GOT3 (cell line): ENCODE measurements around the gene KHDRBS1.
"Not testable (repeated sequence)": the region's sequence is repeated elsewhere in the genome, so short reads cannot be mapped to it uniquely, and the experiment has no call there.

ENCODE experiments used
- DNase-seq: peaks from one replicate; lab custom pipeline; 2025; ENCODE audit warnings: mixed read lengths; lab: John Stamatoyannopoulos, UW

Gene KHDRBS1

DNA sequence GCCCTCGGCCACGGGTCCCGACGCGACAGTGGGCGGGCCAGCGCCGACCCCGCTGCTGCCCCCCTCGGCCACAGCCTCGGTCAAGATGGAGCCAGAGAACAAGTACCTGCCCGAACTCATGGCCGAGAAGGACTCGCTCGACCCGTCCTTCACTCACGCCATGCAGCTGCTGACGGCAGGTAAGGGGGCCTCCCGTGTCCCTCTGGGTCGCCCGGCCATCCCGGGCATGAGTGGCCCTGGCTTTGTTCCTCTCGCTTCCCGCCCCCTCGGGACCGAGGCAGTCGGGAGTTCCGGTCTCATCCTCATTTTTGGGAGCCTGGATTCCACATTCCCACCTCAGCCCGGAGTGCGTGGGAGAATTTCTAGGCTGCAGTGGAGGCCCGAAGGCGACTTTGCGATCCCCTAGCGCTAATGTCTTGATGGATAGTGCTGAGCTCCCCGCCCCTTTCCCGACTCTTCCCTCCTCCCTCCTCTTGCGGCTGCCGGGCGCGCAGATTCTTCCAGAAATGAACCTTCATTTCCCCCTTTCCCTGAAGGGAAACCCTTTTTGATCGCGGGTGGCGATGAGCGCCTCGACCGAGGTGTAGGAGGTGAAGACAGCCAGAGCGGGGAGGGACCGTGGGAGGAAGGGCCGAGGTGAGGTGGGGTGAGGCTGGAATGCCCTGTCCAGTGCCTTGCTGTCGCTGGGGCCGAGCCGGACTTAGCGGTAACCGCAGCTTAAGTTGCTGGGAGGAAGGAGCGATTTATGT, 705 bp downstream of the KHDRBS1 start:
- no peak for DNase-seq

DNA sequence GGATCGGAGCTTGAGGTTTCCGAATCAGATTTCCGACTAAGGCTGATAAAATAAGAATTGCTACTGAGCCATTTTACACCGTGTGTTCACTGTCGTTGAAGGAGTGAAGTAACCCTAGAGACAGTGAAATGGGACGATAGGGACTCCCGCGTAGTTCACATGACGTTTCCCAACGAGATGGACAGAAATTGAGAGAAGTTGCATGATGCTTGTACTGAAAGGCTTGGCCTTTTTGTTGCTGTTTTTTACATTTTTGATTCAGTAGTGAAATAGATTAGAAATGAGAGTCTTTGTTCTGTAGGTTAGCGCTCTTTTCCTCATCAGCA, 1.2 kb downstream of the KHDRBS1 start:
- DNase-seq = no peak

DNA sequence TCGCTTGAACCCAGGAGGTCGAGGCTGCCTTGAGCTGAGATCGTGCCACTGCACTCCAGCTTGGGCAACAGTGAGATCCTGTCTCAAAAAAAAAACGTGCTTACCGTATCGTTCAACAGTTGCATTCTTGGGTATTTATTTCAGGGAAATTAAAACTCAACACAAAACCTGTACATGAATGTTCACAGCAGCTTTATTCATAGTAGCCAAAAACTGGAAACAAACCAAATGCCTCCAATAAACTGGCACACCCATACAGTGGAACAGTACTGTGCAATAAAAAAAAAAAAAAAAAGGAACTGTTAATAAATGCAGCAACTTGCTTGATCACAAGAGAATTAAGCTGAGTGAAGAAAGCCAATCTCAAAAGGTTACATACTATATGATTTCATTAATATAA, 6.7 kb downstream of the KHDRBS1 start:
- DNase-seq = no peak

DNA sequence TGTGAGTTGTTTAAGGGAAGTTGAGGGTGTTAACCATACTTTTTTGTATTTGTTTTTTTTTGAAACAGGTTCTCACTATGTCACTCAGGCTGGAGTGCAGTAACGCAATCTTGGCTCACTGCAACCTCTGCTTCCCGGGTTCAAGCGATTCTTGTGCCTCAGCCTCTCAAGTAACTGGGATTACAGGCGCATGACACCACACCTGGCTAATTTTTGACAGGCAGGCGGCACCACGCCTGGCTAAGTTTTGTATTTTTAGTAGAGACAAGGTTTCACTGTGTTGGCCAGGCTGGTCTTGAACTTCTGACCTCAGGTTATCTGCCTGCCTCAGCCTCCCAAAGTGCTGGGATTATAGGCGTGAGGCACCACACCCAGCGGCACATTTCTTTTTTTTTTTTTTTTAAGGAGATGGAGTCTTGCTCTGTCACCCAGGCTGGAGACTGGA, 7.9 kb downstream of the KHDRBS1 start:
- DNase-seq = not testable (repeated sequence)

DNA sequence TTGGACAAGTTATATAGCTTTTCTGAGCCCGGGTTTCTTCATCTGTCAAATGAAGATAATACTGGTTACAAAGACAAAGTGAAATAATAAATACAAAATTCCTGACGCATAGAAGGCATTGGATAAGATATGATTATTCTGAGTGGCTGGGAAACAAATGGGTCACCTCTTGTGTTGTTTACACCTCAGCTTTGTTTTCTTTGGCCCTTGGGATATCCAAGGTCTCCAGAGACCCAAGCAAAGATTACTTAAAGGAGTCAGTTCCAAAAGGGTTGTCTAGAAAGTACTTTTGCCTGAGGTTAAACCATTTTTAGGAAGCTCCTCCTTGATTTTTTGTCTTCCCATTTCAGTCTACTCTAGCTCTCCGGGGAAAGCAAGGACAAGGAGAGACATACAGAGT, 9.7 kb downstream of the KHDRBS1 start:
- no peak for DNase-seq

DNA sequence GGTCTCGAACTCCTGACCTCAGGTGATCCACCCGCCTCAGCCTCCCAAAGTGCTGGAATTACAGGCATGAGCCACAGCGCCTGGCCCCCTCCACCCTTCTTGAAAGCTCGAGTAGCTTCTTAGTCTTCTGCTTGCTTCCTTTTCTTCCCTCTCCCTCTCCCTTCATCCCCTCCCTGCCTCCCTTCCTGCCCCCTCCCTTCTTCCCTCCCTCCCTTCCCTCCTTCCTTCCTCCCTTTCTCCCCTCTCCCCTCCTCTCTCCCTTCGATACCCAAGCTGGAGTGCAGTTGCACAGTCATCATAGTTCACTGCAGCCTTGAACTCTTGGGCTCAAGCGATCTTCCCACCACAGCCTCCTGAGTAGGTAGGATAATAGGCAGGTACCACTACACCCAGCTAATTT, 11.8 kb downstream of the KHDRBS1 start:
- DNase-seq = no peak

DNA sequence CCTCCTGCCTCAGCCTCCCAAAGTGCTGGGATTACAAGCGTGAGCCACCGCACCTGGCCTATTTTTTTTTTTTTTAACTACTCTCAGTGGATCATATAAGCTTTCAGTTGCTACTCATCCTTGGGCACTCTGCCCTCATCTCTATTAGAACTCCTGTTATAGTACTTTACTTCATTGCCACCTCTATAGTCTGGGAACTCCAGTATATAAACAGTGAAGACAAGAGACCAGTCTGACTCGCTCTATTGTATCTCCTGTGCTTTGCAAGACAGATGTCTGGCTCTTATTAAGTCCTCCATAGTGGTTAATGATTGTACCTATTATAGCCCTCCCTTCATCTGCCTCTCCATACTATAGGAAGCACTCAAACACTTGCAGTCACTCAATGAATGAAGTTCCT, 15.1 kb downstream of the KHDRBS1 start:
- no peak for DNase-seq

DNA sequence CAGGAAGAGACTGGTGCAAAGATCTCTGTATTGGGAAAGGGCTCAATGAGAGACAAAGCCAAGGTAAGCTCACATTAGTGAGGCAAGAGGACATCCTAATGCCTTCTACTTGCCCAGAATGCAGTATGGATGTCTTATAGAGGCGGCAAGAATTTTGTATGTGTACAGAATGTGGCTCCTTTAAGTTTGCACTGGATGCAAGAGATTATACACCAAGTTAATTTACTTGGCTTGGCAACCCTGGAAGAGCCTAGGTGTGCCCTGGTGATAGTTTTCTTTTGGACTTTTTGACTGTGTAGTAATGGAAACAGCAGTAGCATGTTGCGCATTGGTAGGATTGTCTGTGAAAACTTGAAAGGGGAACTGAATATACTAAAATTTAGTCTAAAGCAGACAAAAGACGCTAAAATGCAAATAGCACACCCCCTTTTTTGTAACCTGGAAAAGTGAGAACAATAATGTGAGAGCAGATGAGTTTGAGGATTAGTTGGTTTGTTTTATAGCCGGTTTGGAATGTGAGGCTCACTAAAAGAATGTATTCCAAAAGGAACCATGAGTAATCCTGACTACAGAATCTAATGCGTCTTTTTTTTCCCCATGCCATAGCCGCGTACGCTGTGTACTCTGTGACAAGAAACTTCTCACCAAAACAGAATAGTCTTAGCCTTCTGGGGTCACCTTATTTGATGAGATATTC, 18.1 kb downstream of the KHDRBS1 start:
- DNase-seq = no peak

DNA sequence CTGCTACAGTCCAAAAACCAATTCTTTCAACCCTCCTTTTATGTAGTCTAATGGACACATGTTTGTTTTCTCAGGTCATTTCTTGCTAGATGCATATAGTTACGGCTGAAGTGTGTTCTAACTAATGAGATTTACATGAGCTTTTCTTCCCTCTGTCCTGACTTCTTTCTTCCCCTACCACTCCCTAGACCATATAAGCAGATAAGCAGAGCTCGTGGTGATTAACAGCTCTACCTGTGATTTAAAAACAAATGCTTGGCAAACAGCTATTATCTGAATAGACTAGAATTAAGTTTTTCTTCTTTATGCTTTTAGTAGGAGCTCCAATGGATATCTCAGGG, 18.6 kb downstream of the KHDRBS1 start:
- no peak for DNase-seq

DNA sequence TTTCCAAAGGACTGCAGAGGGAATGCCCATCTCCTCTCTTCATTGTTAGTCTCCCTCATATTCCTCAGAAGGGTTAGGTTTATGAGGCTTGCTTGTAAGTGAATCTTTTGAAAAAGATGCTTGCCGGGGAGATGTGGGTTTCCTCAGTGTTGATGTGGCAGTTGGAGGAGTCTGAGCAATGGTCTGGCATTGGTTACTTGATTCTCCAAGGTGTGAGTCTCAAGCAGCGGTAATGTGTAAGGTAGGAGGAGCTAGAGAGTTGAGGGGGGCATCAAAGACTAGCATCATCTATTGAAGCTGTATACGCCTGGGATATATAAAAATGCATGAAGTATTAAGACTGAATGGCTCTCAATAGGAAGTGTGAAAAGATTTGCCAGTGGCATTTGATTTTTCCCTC, 21.5 kb downstream of the KHDRBS1 start:
- DNase-seq = no peak

DNA sequence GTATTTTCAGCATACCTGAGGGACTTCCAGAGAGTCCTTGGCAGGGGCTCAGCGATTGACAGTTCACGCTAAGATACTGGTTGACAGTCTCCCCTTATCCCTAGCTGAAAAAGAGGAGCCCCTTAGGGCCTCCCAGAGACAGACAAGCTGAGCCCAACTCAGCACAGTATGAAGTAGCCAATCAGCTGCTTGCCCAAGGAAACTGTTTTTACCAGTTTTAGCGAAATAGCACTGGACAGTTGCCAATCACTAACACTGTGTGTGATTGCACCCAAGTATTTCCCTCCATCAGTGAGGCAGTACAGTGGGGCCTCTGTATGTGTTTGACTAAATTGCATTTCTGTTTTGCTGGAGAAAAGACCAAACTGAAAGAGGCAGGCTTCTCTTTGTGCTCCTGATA, 27.0 kb downstream of the KHDRBS1 start:
- DNase-seq = no peak

DNA sequence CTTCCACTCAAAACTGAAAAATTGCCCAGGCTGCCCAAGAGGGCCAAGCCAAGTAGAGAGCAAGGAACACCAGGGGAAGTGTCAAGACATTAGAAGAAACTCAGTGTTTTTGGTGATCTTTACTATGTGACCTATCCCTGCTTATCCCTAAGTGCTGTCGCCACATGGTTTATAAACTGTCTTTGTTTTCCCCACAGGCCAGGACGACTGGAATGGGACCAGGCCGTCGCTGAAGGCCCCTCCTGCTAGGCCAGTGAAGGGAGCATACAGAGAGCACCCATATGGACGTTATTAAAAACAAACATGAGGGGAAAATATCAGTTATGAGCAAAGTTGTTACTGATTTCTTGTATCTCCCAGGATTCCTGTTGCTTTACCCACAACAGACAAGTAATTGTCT, 28.7 kb downstream of the KHDRBS1 start:
- DNase-seq = no peak

DNA sequence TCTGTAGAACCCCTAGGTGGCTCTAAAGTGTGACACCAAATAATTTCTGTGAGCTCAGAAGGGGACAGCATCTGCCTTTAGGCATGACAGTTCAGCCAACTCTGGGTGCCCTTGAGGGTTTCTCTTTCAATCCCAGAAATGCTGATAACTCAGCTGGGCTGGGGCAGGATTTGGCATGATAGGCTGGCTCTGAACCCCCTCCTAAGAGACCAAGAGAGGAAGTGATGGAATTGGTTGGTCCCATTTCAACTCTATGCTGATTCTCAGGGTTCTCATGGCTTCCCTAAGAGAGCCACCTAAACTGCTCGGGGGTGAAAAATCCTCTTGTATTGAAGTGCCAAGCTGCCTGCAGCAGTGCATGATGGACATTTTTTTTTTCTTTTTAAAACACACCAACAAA, 30.6 kb downstream of the KHDRBS1 start:
- no peak for DNase-seq

DNA sequence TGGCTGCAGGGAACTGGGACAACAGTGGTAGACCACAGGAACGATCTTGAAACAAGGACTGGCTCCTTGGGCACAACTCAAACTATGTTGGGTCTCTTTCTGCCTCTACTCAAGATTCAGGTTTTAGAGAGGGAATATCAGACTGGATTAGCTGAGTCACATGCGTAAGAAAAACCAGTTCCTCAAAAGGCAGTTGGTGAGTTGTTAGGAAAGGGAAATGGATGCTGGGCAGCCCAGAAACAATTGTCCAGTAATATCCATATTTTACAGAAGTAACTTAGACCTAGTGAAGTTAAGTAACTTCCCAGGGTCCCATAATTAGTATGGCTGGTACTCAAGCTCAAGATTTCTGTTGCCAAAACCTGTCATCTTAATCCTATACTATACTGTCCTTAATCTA, 32.1 kb downstream of the KHDRBS1 start:
- DNase-seq = no peak

DNA sequence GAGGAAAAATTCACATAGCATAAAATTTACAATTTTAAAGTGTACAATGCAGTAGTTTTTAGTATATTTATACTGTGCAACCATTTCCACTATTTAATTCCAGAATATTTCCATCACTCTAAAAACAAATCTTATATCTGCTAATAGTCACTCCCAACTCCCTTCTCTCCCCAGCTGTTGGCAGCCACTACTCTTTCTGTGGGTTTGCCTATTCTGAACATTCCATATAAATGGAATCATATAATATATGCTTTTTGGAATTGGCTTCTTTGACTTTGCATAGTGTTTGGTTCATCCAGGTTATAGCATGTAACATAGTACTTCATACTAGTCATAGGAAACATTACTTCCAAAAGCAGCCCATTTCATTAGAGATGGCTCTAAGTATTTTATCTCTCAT, 34.0 kb downstream of the KHDRBS1 start:
- DNase-seq = no peak

DNA sequence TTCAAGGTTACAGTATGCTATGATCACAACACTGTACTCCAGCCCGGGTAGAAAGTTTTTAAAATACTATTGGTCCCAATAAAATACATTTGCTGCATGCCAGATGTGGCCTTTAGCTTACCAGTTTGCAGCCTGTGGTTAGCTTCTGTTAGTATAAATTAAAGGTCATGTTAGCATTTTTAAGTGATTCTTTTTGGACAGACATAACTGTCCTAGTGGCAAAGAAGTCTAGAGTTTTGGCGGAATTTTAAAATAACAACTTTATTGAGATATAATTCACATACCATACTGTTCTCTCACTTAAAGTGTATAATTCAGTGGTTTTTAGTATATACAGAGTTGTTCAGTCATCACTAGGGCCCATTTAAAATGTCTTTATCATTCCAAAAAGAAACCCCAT, 34.8 kb downstream of the KHDRBS1 start:
- DNase-seq = no peak

DNA sequence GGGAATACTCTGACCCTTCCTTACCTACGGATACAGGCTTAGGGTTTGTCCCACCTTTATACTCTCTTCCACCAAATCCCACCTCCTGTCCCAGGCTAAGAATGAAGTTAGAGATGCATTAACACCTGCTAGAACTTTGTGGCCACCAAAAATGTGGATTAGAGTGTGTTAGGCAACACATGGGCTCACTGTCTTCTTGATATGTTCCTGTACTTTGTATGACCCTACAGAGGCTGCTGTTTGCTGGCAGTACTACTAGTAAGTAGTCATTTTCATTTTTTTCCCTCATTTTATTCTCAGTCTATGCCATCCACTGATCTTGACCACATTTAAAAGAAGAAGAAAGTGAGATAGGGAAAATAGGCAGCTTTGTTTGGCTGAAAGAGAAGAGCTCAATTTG, 38.0 kb downstream of the KHDRBS1 start:
- no peak for DNase-seq

DNA sequence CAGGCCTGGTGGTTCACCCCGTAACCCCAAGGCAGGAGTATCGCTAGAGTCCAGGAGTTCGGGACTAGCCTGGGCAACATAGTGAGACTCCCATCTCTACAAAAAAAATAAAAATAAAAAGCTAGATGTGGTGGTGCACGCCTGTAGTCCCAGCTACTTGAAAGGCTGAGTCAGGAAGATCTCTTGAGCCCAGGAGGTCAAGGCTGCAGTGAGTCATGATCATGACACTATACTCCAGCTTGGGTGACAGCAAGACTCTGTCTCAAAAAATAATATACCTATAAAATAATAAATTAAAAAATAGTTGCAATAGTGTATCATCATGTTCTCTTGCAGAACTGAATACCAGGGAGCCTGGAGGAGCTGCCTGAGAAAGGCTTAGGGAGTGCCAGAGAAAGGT, 39.2 kb downstream of the KHDRBS1 start:
- no peak for DNase-seq

DNA sequence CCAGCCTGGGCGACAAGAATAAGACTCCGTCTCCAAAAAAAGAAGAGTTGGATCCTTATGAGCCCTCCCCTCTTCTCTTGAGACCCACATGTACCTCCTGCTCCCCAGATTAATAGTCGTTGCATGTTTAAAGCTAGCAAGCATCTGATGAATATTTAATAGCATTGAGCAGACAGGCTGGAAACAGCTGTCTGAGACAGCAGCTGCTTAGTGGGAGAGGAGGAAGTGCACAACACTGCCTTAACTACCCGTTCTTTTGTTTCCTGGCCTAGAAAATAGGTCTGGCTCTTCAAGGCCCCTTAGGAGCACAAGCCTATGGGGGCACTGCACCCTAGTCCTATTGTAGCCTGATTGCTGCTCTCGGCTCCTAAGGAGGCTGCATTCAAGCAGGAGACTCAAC, 41.7 kb downstream of the KHDRBS1 start:
- no peak for DNase-seq

DNA sequence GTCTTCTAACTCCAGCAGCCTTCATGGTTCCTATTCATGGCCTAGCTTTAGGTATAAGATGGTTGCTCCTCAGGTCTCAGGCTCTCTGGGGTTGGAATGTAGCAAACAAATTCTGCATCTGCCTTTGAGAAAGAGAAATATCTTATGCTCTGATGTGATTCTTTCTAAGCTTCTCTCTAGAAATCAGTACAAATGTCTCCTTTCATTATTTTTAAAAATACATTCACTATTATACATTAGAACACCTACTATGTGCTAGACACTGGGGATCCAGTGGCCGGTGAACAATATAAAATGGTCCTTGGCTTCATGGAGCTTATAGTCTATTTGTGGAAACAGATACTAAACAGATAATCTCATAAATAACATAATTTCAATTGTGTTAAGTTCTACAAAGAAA, 42.9 kb downstream of the KHDRBS1 start:
- no peak for DNase-seq

DNA sequence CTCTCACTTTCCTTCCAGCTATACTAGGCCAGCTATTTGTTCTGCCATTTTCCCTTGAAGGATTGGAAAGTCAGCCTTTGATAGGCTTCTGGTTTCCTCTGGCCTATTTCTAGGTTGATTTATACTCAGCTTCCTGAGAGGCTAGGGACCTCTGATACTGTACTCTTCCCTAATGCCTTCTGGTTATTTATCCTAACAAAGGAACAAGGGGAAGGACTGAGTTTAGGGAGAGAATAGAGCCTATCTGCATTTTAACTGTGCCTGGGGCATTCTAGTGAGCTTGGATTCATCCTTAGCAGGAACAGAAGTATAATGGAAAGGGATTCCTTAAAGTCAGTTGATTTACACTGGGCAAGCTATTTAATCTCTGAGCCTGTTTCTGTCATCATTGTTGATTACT, 47.2 kb downstream of the KHDRBS1 start:
- no peak for DNase-seq

DNA sequence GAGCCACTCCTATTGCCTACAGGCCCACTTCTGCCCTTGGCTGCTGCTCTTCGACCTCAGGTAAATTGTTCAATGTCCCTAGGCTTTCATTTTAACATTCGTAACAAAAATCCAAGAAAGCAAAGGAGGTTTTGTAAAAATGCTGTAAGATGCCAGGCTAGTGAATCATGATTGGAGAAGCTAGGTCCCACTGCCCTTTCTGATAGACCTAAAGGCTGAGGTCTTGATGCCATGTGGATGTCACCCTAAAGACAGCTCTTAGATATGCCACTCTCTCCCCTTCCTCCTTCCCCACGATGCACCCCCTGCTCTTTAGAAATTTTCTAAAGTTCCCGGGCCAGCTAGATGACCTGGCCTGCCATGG, 49.2 kb downstream of the KHDRBS1 start:
- no peak for DNase-seq

DNA sequence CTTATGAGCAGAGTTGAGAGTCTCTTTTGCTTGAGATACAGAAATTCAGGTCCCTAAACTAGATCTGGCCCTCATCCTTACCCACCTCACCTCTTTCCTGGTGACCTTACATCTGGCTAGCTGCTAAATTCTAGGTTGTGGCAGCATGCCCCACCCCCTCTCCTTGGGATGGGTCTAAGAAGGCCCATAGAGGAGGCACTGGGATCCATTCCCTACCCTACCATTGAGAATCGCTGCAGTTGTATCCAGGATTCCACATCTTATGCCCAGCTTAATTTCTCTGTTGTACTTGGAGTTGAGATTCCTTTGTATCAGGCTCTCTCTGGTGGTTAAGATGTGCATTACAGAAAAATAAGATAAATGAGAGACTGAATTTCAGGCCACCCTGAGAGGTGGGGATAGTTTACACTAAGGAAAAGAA, 49.6 kb downstream of the KHDRBS1 start:
- no peak for DNase-seq
